PFSK-1 (cell line): ENCODE results near the gene QSOX1.

Experiments
- POLR2AphosphoS5 ChIP-seq: IDR thresholded peaks from 2 replicates; pipeline ENCODE4 v1.6.1; 2012; ENCODE audit warnings: low read depth, mild to moderate bottlenecking, control low read depth, low read length, moderate library complexity
- REST ChIP-seq, 2 experiments: IDR thresholded peaks; 2 replicates each; pipeline versions ENCODE4 v1.6.1 to v1.8.0; 2011 to 2012; ENCODE audit warnings: low read depth in 2 of 2, low read length in 2 of 2, control low read depth in 1 of 2, inconsistent platforms in 1 of 2, mild to moderate bottlenecking in 1 of 2, moderate library complexity in 1 of 2; ENCODE audit not compliant: insufficient read depth in 1 of 2

GRCh38 chr1:180151508-180151907 lies 3.2 kb upstream of the QSOX1 start:
- TF ChIP-seq POLR2AphosphoS5 (no peak), REST (IDR thresholded peaks at IDR 0.05; ENCODE audit: insufficient read depth in 1 of 2, low read depth in 2 of 2, low read length in 2 of 2) (no peak)
